ENCODE results near the gene ADARB2. TPM values are rescaled to one million over a fixed set of nuclear protein-coding genes. Genes with fewer than 3 reads are reported as not detected.

ADARB2 gene
- total RNA-seq, 1 donor from 2014 or later, result not detected

DNA sequence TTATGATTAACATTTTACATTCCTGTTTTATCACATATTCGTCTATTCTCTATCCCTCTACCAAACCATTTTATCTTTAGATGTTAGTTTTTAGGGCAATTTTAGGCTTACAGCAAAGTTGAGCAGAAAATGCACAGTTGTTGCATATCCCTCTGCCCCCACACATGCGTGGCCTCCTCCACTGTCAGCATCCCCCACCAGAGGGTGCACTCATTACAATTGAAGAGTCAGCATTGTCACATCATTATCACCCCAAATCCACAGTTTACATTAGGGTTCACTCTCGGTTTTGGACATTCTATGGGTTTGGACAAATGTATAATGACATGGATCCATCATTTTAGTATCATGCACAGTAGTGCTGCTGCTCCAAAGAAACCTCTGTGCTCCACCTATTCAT is 594.7 kb downstream of the ADARB2 start:
- DNase-seq (ENCODE audit: low spot score), result no peak

DNA sequence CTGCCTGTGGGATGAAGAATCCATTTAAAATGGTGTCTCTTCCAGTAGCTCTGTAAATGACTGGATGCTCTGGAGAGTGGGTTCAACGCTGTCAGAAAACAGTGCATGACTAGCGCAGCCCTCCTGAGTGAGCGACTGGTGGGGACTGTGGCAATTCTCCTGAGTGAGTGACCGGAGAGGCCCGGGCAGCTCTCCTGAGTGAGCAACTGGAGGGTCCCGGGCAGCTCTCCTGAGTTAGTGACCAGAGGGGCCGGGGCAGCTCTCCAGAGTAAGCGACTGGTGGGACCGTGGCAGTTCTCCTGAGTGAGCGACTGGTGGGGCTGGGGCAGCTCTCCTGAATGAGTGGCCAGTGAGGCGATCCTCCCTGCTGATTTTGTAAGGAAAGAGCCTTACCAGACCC is 595.6 kb downstream of the ADARB2 start:
- no peak for DNase-seq (ENCODE audit: low spot score)

DNA sequence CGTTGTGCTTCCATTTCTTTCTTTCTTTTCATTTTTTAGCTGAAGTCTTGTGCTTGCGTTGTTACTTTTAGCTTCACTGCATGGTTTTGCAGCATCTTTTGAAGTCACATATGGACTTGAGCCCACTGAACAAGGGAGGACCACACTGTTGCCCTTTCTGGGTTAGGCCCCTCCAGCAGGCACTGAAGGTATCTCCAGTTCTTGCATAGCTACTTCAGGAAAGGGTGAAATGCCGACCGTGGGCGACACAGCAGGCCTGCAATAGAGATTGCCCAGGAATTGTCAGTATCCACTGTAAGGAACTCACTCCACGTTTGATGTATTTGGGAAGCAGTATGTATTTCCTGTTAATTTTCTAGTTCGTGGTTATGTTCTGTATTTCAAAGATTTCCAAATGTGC is 596.1 kb downstream of the ADARB2 start:
- no peak for DNase-seq (ENCODE audit: low spot score)

DNA sequence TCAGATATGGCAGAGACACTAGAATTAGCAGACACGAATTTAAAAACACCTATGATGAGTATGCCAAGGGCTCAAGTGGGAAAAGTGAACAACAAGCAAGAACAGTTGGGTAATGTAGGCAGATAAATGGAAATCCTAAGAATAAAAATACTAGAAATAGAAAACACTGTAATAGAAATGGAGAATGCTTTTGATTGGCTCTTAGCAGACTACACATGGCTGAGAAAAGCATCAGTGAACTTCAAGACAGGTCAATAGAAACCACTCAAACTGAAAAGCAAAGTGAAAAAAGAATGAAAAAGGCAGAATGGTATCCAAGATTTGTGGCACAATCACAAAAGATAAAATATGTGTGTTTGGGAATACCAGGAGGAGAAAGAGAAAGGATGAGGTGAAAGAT is 598.8 kb downstream of the ADARB2 start:
- no peak for DNase-seq (ENCODE audit: low spot score)

DNA sequence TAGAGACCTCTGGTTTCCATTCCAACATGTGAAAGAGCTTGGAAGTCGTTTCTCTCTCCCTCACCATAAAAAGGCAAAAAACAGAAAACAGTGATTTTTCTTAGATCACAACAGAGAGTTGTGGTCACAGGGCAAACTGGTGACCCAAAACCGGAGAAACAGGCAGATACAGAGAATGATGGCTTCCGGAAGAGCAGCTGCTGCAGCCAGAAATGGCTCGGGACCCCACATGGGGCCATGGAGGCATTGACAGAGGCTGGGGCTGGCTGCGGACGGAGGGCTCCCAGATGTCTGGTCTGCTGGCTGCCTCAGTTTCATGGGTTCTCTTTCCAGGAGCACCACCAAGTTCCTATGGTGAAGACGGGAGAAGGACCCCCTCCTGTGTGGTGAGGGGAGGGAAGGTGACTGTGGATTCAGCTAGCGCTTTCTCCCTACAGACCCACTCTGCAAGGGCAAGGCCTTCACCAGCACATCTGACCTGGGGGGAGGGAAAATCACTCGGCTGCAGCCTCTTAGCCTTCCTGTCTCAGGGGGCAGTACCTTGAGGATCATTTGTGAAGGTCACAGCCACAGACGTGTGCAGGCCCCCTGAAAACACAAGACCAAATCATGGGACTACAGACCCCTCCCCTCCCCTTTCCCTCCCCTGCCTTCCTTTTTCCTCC is 599.7 kb downstream of the ADARB2 start:
- no peak for DNase-seq (ENCODE audit: low spot score)

DNA sequence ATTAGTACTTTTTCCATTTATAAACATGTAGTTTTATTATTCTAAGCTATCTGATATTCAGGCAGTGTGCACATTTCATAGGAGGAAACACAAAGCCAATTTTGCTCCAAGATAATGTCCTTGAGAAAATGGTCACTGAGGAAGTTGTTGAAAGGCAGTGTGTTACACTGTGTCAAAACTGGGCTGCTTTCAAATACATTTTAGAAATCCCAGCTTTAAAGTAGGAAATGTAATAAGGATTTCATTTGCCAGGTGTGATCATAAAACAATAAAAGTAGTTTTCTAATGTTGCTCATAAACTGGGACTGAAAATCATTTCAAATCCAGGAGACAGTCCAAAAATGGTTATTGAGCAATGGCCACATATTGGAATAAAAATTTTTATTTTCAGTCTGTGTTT is 601.1 kb downstream of the ADARB2 start:
- DNase-seq (ENCODE audit: low spot score), result no peak

DNA sequence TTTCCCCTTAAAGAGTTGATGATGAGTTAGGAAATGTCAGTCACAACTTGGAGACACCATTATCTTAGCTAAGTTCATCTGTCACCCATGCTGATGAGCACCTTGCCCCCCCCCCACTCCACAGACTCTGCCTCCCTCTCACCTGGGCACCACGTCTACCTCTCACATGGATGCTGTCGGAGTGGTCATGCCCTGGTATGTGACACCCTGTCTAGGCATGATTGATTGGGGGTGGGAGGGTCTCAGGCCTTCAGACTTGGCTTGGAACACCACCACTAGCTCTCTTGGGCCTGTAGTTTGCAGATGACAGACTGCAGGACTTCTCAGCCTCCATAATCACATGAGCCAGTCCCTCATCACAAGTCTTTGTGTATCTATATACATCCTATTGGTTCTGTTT is 603.2 kb downstream of the ADARB2 start:
- DNase-seq (ENCODE audit: low spot score), result no peak

DNA sequence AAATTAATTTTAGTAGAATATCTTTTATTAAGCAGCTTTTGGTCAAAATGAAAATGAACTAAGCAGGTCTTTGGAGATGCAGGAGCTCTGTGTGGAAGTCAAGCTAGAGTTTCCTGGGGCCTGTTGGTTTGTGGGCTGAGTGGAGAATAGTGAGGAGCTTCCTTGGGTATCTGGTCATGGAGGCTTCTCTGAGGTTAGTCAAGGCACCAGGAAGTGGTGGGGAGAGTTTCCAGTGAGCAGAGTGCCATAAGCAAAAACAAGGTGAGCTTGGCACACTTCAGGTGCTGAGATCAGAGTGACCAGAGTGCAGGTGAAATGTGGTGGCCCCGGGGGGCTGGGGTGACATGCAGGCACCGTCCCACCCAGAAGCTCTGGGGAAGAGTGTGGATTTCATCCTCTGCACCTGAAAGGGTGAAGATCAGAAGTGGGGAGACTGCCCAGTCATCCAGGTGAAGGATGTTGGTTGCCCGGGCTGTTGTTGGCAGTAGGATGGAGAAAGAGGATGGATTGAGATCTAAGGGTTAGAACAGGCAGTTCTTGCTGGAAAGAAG is 603.8 kb downstream of the ADARB2 start:
- DNase-seq (ENCODE audit: low spot score), result no peak

DNA sequence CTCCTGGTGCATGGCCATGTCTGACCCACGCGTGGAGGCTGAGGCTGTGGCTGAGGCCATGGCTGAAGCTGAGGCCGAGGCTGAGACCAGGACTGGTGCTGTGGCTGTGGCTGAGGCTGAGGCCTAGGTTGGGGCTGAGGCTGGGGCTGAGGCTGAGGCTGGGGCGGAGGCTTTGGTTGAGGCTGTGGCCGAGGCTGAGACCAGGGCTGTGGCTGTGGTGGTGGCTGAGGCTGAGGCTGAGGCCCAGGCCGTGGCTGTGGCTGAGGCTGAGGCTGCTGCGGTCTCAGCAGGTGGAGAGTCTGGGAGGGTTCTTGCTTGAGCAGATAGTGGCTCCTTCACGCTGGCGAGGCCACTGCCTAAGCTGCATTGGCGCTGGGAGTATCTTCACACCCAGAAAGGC is 604.7 kb downstream of the ADARB2 start:
- DNase-seq (ENCODE audit: low spot score), result no peak

DNA sequence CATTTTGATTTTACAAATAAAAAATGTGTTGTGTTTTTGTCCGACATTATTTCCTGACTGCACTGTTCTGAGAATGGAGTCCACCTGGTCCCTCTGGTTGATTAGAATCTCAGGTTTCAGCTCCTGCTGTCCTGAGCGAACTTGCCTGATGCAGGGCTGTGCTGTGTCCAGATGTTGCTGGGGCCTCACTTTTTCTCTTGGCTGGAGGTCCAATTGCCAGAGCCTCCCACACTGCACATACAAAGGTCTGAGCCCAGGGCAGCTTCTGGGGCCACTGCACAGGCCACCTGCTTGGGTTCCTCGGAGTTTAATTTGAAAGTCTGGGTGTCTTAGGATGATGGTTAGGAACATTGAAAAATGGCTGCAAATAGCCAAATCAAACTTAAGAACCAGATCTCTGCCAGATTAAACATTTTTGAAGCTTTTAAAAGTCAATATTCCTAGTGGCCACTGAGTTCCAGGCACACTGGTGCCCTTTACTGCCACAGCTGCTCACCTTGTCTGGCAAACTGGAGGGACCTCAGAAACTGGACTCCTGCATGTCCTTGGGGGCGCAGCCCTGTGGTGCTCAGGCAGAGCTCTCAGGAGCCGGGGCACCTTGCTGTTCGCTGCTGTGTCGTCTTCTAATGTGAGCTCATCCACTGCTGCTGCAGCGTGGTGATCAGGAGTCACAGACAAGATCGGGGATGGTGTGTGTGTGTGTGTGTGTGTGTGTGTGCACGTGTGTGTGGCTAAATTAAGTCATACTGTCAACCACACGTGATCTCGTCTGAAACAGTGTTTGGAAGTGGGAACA is 606.1 kb downstream of the ADARB2 start:
- DNase-seq (ENCODE audit: low spot score), result no peak

DNA sequence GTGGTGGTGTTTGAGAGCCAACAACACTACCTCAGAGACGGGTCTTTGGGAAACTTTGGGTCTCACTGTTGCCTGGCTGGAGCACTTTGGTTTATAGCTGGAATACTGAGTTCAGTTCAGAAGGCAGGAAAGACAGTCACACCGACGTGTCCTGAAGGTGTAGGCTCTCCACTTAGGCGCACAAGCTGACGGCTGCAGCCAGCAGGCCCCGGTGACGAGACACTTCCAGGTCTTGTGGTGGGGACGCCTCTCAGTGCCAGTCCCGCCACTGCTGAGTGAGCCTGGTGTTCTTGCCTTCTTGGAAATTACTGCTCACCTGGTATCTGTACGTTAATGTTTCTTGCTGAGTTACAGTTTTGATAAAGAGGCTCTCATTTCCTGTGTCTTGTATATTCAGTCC is 607.1 kb downstream of the ADARB2 start:
- DNase-seq (ENCODE audit: low spot score), result no peak

DNA sequence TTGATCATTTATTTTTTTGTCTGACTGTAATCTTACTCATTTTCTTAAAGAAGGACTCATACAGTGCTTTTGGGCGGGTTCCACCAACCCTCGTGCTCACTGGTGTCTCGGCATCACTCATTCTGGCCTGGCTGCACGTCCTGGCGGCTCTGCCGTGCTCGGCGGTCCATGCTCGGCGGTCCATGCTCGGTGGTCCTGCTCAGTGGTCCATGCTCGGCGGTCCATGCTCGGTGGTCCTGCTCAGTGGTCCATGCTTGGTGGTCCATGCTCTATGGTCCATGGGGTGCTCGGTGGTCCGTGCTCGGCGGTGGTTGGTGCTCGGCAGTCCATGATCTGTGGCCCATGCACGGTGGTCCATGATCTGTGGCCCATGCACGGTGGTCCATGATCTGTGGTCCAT is 608.7 kb downstream of the ADARB2 start:
- no peak for DNase-seq (ENCODE audit: low spot score)

DNA sequence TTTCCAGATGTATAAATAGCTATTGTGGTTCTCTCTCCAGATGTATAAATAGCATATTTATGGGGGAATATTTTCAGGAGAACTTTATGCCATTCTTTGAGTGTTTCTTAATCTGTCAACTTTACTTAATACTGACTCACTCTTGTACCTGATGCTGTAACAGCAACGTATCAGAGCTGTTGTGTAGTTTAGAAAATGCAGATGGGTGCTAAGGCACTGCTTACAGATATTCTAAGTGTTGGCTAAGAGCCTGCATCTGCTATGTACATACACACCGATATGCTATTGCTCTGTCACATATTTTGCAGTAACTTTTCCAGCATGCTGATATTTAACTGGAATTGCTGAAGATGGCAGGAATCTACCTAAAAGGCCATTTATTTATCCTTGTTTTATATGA is 609.2 kb downstream of the ADARB2 start:
- DNase-seq (ENCODE audit: low spot score), result no peak

DNA sequence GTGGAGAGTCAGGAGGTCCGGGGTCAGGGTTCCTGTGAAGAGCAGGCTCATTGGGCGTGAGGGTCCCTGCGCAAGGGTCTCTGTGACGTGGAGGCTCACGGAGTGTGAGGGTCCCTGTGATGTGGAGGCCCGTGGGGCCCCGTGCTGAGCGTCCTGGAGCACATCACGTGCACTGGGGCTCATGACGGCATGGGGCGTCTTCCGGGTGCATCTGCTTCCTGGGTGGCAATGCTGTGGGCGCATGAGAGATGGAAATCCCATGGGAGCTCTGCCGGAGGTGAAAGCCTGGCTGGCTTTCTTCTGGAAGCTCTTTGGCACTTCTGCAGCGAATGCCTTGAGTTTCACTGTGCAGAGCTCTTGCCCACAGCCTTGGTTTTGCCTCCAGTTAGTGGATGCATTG is 609.7 kb downstream of the ADARB2 start:
- DNase-seq (ENCODE audit: low spot score), result no peak

Measured in umbilical cord (tissue), 2 donors.